GM18507 (cell line): ENCODE measurements around the gene FANCM.

Experiments
- DNase-seq: peaks from one replicate; pipeline ENCODE4 v3.0.0; 2011; ENCODE audit warnings: low read depth; ENCODE audit not compliant: insufficient read length; ENCODE audit errors: extremely low spot score
- FAIRE-seq: peaks from 2 replicates; lab custom pipeline; 2011; peaks lifted over from hg19 to GRCh38; lab: Jason Lieb, UNC

Gene FANCM

GRCh38 chr14:45135659-45136395 lies at the start of gene FANCM:
Gene FANCM, plus strand, starts transcription at chr14:45135930. Its CDS starts 102 bp downstream, at chr14:45136032.
- FAIRE-seq (peak; percentile 98), DNase-seq (peak; percentile 64)

- FAIRE-seq (peak; percentile 33), DNase-seq (peak; percentile 17)
Observed at GRCh38 chr14:45089813-45090212, 45.9 kb upstream of the FANCM start.

- DNase-seq (no peak), FAIRE-seq (no peak)
Observed at GRCh38 chr14:45091710-45092109, 44.0 kb upstream of the FANCM start.

GRCh38 chr14:45094275-45094674 lies 41.5 kb upstream of the FANCM start:
- FAIRE-seq: no peak
- no peak for DNase-seq

- no peak for DNase-seq
- no peak for FAIRE-seq
Observed at GRCh38 chr14:45095143-45095542, 40.6 kb upstream of the FANCM start.

GRCh38 chr14:45096218-45096617 lies 39.5 kb upstream of the FANCM start:
- DNase-seq (no peak), FAIRE-seq (no peak)

- DNase-seq (no peak), FAIRE-seq (no peak)
Observed at GRCh38 chr14:45103806-45104205, 31.9 kb upstream of the FANCM start.

GRCh38 chr14:45104561-45104960 lies 31.2 kb upstream of the FANCM start:
- no peak for FAIRE-seq
- DNase-seq: no peak

GRCh38 chr14:45112896-45113781 lies 22.6 kb upstream of the FANCM start:
- DNase-seq: no peak
- no peak for FAIRE-seq

GRCh38 chr14:45114327-45114726 lies 21.4 kb upstream of the FANCM start:
- DNase-seq: no peak
- FAIRE-seq: no peak

- DNase-seq: no peak
Observed at GRCh38 chr14:45118594-45118993, 17.1 kb upstream of the FANCM start.

GRCh38 chr14:45120096-45120495 lies 15.6 kb upstream of the FANCM start:
- DNase-seq: no peak
- no peak for FAIRE-seq

More at GRCh38 chr14:45118594-45118993, 17.1 kb upstream of the FANCM start:
- no peak for FAIRE-seq

- DNase-seq: no peak
- no peak for FAIRE-seq
Observed at GRCh38 chr14:45123271-45123670, 12.5 kb upstream of the FANCM start.

GRCh38 chr14:45125754-45126153 lies 10.0 kb upstream of the FANCM start:
- DNase-seq (no peak), FAIRE-seq (no peak)

GRCh38 chr14:45128963-45129629 lies 6.6 kb upstream of the FANCM start:
- FAIRE-seq (no peak), DNase-seq (no peak)

GRCh38 chr14:45133683-45134050 lies 2.1 kb upstream of the FANCM start:
- FAIRE-seq (no peak), DNase-seq (no peak)

- FAIRE-seq (peak; percentile 98), DNase-seq (peak; percentile 92)
Observed at GRCh38 chr14:45134051-45134958, 1.4 kb upstream of the FANCM start, which contains the start of gene FKBP3. Gene FKBP3, minus strand, starts transcription at chr14:45134481. Its CDS starts 25 bp downstream, at chr14:45134456.

- DNase-seq (no peak), FAIRE-seq (no peak)
Observed at GRCh38 chr14:45135156-45135555, 574 bp upstream of the FANCM start.

GRCh38 chr14:45136399-45136798 lies 669 bp downstream of the FANCM start:
- DNase-seq (no peak), FAIRE-seq (no peak)
